Activated B cell treated with CpG ODN at 0.5 μM for 24 hours (primary cell): ENCODE measurements around the gene GPATCH2. TPM values are rescaled to one million over a fixed set of nuclear protein-coding genes. Genes with fewer than 3 reads are reported as not detected.

ENCODE experiments used
- ATAC-seq: fragments of 200-7000 bp; cut with Tn5 transposase; one replicate; pipeline ENCODE4 v1.10.0; 2021; ENCODE audit warnings: low read depth, mild to moderate bottlenecking, moderate library complexity
- CTCF ChIA-PET: fragments of 350-600 bp; sonication (Branson Sonifier 250); formaldehyde crosslinking; loops from one replicate; lab custom pipeline; 2021; ENCODE audit warnings: antibody characterized with exemption; lab: Charles Lee
- POLR2A ChIA-PET: fragments of 350-600 bp; sonication (Branson Sonifier 250); formaldehyde crosslinking; loops from one replicate; lab custom pipeline; 2021; ENCODE audit warnings: antibody characterized with exemption; lab: Charles Lee
- DNase-seq: peaks from one replicate; pipeline ENCODE4 v3.0.0; 2022
- H3K27ac Mint-ChIP-seq: one replicate; pipeline ENCODE4 v1.8.0; 2020; ENCODE audit warnings: mixed read lengths
- H3K27me3 Mint-ChIP-seq: one replicate; pipeline ENCODE4 v1.8.0; 2021; ENCODE audit warnings: mixed read lengths
- H3K36me3 Mint-ChIP-seq: one replicate; pipeline ENCODE4 v1.8.0; 2021; ENCODE audit warnings: low read depth, mixed read lengths
- H3K4me1 Mint-ChIP-seq: one replicate; pipeline ENCODE4 v1.8.0; 2021; ENCODE audit warnings: mixed read lengths
- H3K4me3 Mint-ChIP-seq: one replicate; pipeline ENCODE4 v1.8.0; 2020; ENCODE audit warnings: mild to moderate bottlenecking, mixed read lengths
- H3K9me3 Mint-ChIP-seq: one replicate; pipeline ENCODE4 v1.8.0; 2020; ENCODE audit warnings: mixed read lengths
- CTCF ChIP-seq: fragments of 200-600 bp; IDR thresholded peaks from one replicate; pipeline ENCODE4 v1.8.0; 2022; ENCODE audit warnings: antibody characterized with exemption, mild to moderate bottlenecking
- intact Hi-C: fragments of 100-400 bp; cut with micrococcal nuclease; formaldehyde crosslinking; loops from one replicate; pipeline ENCODE4 v1.15.1; 2024
- total RNA-seq: library from RNA; stranded (reverse); gene quantifications from 2 replicates; pipeline ENCODE4 v1.2.3, GENCODE V29; 2022

The GPATCH2 gene
- total RNA-seq, 1 donor from 2014 or later, result 17.5 TPM

GRCh38 chr1:217417363-217417762 is 213.5 kb downstream of the GPATCH2 start:
- Mint-ChIP-seq H3K36me3 (no peaks in the 10 kb centered on the region), H3K27ac (no peak overlapping the region), H3K9me3 (no peaks in the 10 kb centered on the region), H3K4me1 (no peaks in the 10 kb centered on the region), H3K27me3 (no peaks in the 10 kb centered on the region), H3K4me3 (no peak overlapping the region)
- no peak for ATAC-seq
- ChIA-PET CTCF (no interaction called here), POLR2A (no interaction called here)
- intact Hi-C loops, result no loop called here
- no peak for TF ChIP-seq CTCF
- no peak for DNase-seq

DNA sequence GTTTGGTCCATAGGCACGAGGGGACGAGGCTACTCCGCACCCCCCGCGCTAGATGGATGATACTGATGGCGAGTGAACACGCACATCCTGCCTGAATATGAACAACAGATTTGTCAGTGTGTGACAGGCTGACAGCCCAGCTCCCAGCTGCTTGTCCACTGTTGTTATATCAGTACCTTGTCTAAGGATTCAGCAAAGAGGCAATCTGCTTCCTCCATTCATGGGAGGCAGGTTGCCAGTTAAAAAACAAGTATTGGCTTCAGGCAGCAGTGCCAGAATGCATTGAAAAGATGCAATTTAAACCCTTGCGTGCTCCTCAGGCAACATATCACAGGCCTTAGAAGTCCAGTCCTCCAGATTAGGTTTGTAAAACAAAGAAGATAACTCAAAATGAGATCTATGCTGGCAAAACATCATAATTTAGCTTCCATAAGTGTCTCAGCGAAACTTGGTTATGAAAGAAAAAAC is 223.3 kb downstream of the GPATCH2 start:
- Mint-ChIP-seq H3K4me3 (no peak overlapping the region), H3K9me3 (no peaks in the 10 kb centered on the region), H3K36me3 (no peaks in the 10 kb centered on the region), H3K27me3 (no peaks in the 10 kb centered on the region), H3K27ac (no peak overlapping the region), H3K4me1 (no peaks in the 10 kb centered on the region)
- intact Hi-C loops, result no loop called here
- TF ChIP-seq CTCF, result no peak
- POLR2A ChIA-PET, result no interaction called here
- CTCF ChIA-PET, result no interaction called here
- ATAC-seq (no peak), DNase-seq (no peak)

DNA sequence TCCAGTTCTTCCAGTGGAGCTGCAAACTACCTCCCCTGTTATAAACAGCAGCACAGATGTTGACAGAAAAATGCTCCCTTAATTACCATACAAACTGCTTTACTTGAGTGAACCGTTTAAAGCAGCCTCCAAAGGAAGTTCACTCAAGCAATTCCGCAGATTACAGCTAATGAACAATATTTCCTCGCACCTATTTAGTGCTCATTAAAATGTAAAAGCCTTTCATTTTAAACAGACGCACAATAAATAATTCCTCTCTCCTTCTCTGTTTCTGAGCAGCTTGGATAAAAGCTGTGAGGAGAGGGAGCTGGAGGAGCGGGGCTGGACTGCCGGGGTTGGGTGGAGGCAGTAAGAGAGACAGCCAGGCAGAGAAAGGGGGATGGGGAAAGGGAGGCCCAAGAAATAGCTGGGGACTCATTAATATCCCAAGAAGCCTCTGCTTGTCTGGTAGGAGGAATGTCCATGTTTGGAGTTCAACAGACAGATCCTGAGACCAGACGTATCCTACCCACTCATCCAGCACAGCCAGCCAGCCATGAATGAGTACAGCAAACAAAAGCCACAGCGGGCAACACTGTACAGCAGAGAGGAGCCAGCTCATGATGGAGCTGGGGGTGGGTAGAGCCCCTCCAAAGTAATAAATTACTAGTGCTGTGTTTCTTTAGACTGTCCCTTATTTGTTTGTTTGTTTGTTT is 227.7 kb downstream of the GPATCH2 start:
- Mint-ChIP-seq H3K27me3 (no peaks in the 10 kb centered on the region), H3K4me3 (no peak overlapping the region), H3K36me3 (no peaks in the 10 kb centered on the region), H3K4me1 (no peaks in the 10 kb centered on the region), H3K9me3 (no peaks in the 10 kb centered on the region), H3K27ac (no peak overlapping the region)
- no peak for TF ChIP-seq CTCF
- intact Hi-C loops, result no loop called here
- no peak for DNase-seq
- ChIA-PET CTCF (no interaction called here), POLR2A (no interaction called here)
- no peak for ATAC-seq

DNA sequence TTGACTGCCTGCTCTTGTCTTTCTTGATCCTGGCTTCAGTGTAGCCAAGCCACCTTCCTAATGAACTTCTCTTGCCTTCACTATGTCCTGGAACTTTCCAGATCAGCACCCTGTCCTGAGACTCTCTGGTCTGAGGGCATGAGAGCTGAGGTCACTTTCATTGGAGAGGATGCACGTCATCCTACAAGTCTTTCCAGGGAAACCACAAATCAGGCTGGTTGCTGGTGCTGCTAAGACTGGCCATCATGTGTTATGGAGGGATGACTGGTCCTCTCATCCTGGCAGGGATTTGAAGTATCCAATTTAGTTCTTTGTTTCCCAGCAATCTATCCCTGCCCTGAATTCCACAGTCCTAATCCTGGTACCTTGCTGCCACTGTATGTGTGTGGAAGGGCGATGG is 228.6 kb downstream of the GPATCH2 start:
- Mint-ChIP-seq H3K9me3 (no peaks in the 10 kb centered on the region), H3K27ac (no peak overlapping the region), H3K4me3 (no peak overlapping the region), H3K4me1 (no peaks in the 10 kb centered on the region), H3K27me3 (no peaks in the 10 kb centered on the region), H3K36me3 (no peaks in the 10 kb centered on the region)
- CTCF ChIA-PET, result no interaction called here
- POLR2A ChIA-PET, result no interaction called here
- DNase-seq (no peak), ATAC-seq (no peak)
- intact Hi-C loops, result no loop called here
- no peak for TF ChIP-seq CTCF

DNA sequence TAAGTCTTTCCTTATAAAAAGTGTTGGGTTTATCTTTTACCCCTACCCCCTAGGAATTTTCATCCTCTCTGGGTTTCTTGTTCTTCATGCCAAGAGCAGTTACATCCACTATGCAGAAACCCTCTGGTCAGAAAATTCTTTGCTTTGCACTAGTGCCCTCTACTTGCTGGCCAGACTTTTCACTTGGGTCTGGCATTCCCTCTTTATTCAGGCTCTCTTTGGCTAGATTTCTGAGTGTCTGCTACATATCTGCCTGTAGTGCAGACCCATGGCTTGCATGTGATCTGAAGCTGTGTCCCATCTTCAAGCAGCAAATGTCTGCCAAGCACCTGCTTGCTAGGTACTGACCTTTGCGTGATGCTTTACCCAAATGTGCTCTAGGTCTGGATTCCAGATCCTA is 237.0 kb downstream of the GPATCH2 start:
- H3K4me3 Mint-ChIP-seq, result no peak overlapping the region
- H3K4me1 Mint-ChIP-seq, result no peaks in the 10 kb centered on the region
- DNase-seq (no peak), ATAC-seq (no peak)
- H3K9me3 Mint-ChIP-seq, result no peaks in the 10 kb centered on the region
- TF ChIP-seq CTCF, result no peak
- H3K36me3 Mint-ChIP-seq, result no peaks in the 10 kb centered on the region
- no peak overlapping the region for H3K27ac Mint-ChIP-seq
- POLR2A ChIA-PET, result no interaction called here
- CTCF ChIA-PET, result no interaction called here
- intact Hi-C loops, result no loop called here
- H3K27me3 Mint-ChIP-seq, result no peaks in the 10 kb centered on the region
